CD14-positive monocyte (primary cell): ENCODE measurements around the gene GRM8. TPM values are rescaled to one million over a fixed set of nuclear protein-coding genes. Genes with fewer than 3 reads are reported as not detected.

Source experiments
- DNase-seq, 3 donors: peaks; one replicate each; pipeline ENCODE4 v3.0.0-alpha.2; 2011 to 2022
- H2AFZ ChIP-seq: 2 replicates; pipeline ENCODE4 v1.6.0; 2012; ENCODE audit warnings: mild to moderate bottlenecking, low read depth, low read length, inconsistent platforms; ENCODE audit not compliant: insufficient read depth, poor library complexity, severe bottlenecking
- H3K27ac ChIP-seq, 2 donors: 1 replicate in 1 of 2; 2 replicates in 1 of 2; pipeline ENCODE4 v1.5.1; 2012 to 2013; ENCODE audit warnings: low read length in 2 of 2, control low read depth in 1 of 2, inconsistent platforms in 1 of 2, low read depth in 1 of 2, mild to moderate bottlenecking in 1 of 2
- H3K27me3 ChIP-seq, 2 donors: one replicate each; pipeline versions ENCODE4 v1.6.0 to v1.6.1; 2011 to 2013; ENCODE audit warnings: low read length in 2 of 2; ENCODE audit not compliant: control insufficient read depth in 2 of 2, insufficient read depth in 2 of 2
- H3K36me3 ChIP-seq, 2 donors: replicated peaks in 1 of 2; 1 replicate in 1 of 2; 2 replicates in 1 of 2; pipeline versions ENCODE4 v1.5.1 to v1.6.1; 2012 to 2013; ENCODE audit warnings: low read length in 2 of 2, control low read depth in 1 of 2, inconsistent platforms in 1 of 2, mild to moderate bottlenecking in 1 of 2; ENCODE audit not compliant: insufficient read depth in 2 of 2, control insufficient read depth in 1 of 2
- H3K4me1 ChIP-seq, 2 donors: 1 replicate in 1 of 2; 2 replicates in 1 of 2; pipeline versions ENCODE4 v1.5.1 to v1.6.1; 2012 to 2013; ENCODE audit warnings: low read length in 2 of 2, control low read depth in 1 of 2, inconsistent platforms in 1 of 2, mild to moderate bottlenecking in 1 of 2, moderate library complexity in 1 of 2; ENCODE audit not compliant: insufficient read depth in 2 of 2, control insufficient read depth in 1 of 2
- H3K4me2 ChIP-seq: replicated peaks from 2 replicates; pipeline ENCODE3; 2012; ENCODE audit warnings: low read length, moderate library complexity, mild to moderate bottlenecking; ENCODE audit not compliant: poor library complexity, severe bottlenecking; ENCODE audit errors: extremely low read depth
- H3K4me3 ChIP-seq, 3 experiments: fragments of 200-600 bp in 1 of 3; sonication (generic) in 1 of 3; replicated peaks in 1 of 3; 1 replicate in 2 of 3; 2 replicates in 1 of 3; pipeline ENCODE4 v1.5.1; 2011 to 2013; ENCODE audit warnings: low read length in 3 of 3, mild to moderate bottlenecking in 3 of 3, control low read depth in 2 of 3, low read depth in 2 of 3, inconsistent platforms in 1 of 3, moderate library complexity in 1 of 3
- H3K79me2 ChIP-seq: 2 replicates; pipeline ENCODE4 v1.6.0; 2012; ENCODE audit warnings: mild to moderate bottlenecking, control low read depth, inconsistent platforms, low read length, moderate library complexity; ENCODE audit not compliant: insufficient read depth
- H3K9ac ChIP-seq: 2 replicates; pipeline ENCODE4 v1.6.0; 2017; ENCODE audit warnings: low read length, mild to moderate bottlenecking; ENCODE audit not compliant: insufficient read depth, poor library complexity, severe bottlenecking
- H3K9me3 ChIP-seq, 2 donors: replicated peaks in 1 of 2; 1 replicate in 1 of 2; 2 replicates in 1 of 2; pipeline versions ENCODE4 v1.5.1 to v1.6.1; 2012 to 2013; ENCODE audit warnings: low read length in 2 of 2, control low read depth in 1 of 2; ENCODE audit not compliant: control insufficient read depth in 1 of 2, insufficient read depth in 1 of 2
- H4K20me1 ChIP-seq: 2 replicates; pipeline ENCODE4 v1.6.0; 2012; ENCODE audit warnings: mild to moderate bottlenecking, low read length, control low read depth, moderate library complexity; ENCODE audit not compliant: insufficient read depth
- H3K27ac Mint-ChIP-seq, 7 donors: one replicate each; pipeline ENCODE4 v1.8.0; 2020; ENCODE audit warnings: mild to moderate bottlenecking in 7 of 7, mixed read lengths in 7 of 7, moderate library complexity in 6 of 7, inconsistent platforms in 2 of 7
- H3K27me3 Mint-ChIP-seq, 3 donors: one replicate each; pipeline ENCODE4 v1.8.0; 2021 to 2022; ENCODE audit warnings: low read depth in 3 of 3, mild to moderate bottlenecking in 3 of 3, mixed read lengths in 3 of 3, moderate library complexity in 3 of 3, inconsistent platforms in 1 of 3
- H3K36me3 Mint-ChIP-seq, 2 donors: one replicate each; pipeline ENCODE4 v1.8.0; 2020; ENCODE audit warnings: mixed read lengths in 2 of 2, inconsistent platforms in 1 of 2, mild to moderate bottlenecking in 1 of 2
- H3K4me1 Mint-ChIP-seq: one replicate; pipeline ENCODE4 v1.8.0; 2020; ENCODE audit warnings: mild to moderate bottlenecking, mixed read lengths
- H3K4me3 Mint-ChIP-seq, 2 donors: one replicate each; pipeline ENCODE4 v1.8.0; 2020; ENCODE audit warnings: mild to moderate bottlenecking in 2 of 2, mixed read lengths in 2 of 2, moderate library complexity in 1 of 2
- H3K9me3 Mint-ChIP-seq, 7 donors: one replicate each; pipeline ENCODE4 v1.8.0; 2020 to 2022; ENCODE audit warnings: mixed read lengths in 7 of 7, mild to moderate bottlenecking in 6 of 7, moderate library complexity in 6 of 7, inconsistent platforms in 2 of 7
- CTCF ChIP-seq: fragments of 200-600 bp; IDR thresholded peaks from one replicate; pipeline ENCODE4 v1.8.0; 2022; ENCODE audit warnings: antibody characterized with exemption, mild to moderate bottlenecking
- WGBS: methylation state at CpG from one replicate; pipeline ENCODE4 v1.1.5; 2013; ENCODE audit warnings: missing lambda C conversion rate; ENCODE audit not compliant: insufficient coverage; 5-methylcytosine and 5-hydroxymethylcytosine counted together
- intact Hi-C, 2 donors: fragments of 100-400 bp; cut with micrococcal nuclease; formaldehyde crosslinking; loops; one replicate each; pipeline versions ENCODE4 v1.15.0 to v1.15.1; 2023
- polyA plus RNA-seq, 3 donors: library from polyadenylated mRNA; depleted of rRNA in 1 of 3; unstranded in 2 of 3; stranded (reverse) in 1 of 3; fragments of 300-500 nt in 2 of 3; fragments of >200 nt in 1 of 3; fragmentation: Illumina TruSeq in 2 of 3; gene quantifications; 1 replicate in 2 of 3; 2 replicates in 1 of 3; pipeline ENCODE4 v1.2.3, GENCODE V29; 2012 to 2021

GRM8 gene
- polyA plus RNA-seq, 3 donors = not detected

GRCh38 chr7:126750207-126750911 is 502.4 kb downstream of the GRM8 start:
- Histone ChIP-seq H3K9me3 (no peaks in the 10 kb centered on the region), H3K9ac (no peak overlapping the region), H3K36me3 (no peaks in the 10 kb centered on the region), H3K4me2 (no peak overlapping the region), H3K27ac (no peak overlapping the region), H3K4me1 (no peaks in the 10 kb centered on the region), H3K27me3 (no peaks in the 10 kb centered on the region), H3K4me3 (no peak overlapping the region), H4K20me1 (no peaks in the 10 kb centered on the region), H3K79me2 (no peaks in the 10 kb centered on the region), H2AFZ (no peak overlapping the region)
- intact Hi-C loops = no loop called here
- no peaks in the 10 kb centered on the region for H3K27me3 Mint-ChIP-seq
- H3K4me3 Mint-ChIP-seq = no peak overlapping the region
- TF ChIP-seq CTCF = no peak
- no peak for DNase-seq
- H3K4me1 Mint-ChIP-seq = no peaks in the 10 kb centered on the region
- no peaks in the 10 kb centered on the region for H3K36me3 Mint-ChIP-seq
- 100% methylated on average over 2 of the region's 4 CpGs for WGBS
- H3K27ac Mint-ChIP-seq = no peak overlapping the region
- peaks cover 0 to 3% (median 0%) of the 10 kb centered on the region in 7 donors for H3K9me3 Mint-ChIP-seq

- Histone ChIP-seq H3K79me2 (no peaks in the 10 kb centered on the region), H2AFZ (no peak overlapping the region), H3K4me1 (no peaks in the 10 kb centered on the region), H3K27ac (no peak overlapping the region), H3K4me2 (no peak overlapping the region), H3K9ac (no peak overlapping the region), H3K9me3 (no peaks in the 10 kb centered on the region), H3K4me3 (no peak overlapping the region), H4K20me1 (no peaks in the 10 kb centered on the region), H3K36me3 (no peaks in the 10 kb centered on the region), H3K27me3 (no peaks in the 10 kb centered on the region)
- Mint-ChIP-seq H3K36me3 (no peaks in the 10 kb centered on the region), H3K27ac (no peak overlapping the region), H3K4me1 (no peaks in the 10 kb centered on the region), H3K27me3 (no peaks in the 10 kb centered on the region), H3K9me3 (peaks cover 0 to 5% (median 2%) of the 10 kb centered on the region in 7 donors), H3K4me3 (no peak overlapping the region)
- intact Hi-C loops = no loop called here
- DNase-seq = no peak
- 80% methylated on average over 1 of the region's 2 CpGs for WGBS
- no peak for TF ChIP-seq CTCF
Measured at GRCh38 chr7:126728967-126729366, 523.8 kb downstream of the GRM8 start.
